GM18511 (cell line): ENCODE results near the gene COPB2.

Source experiments
- ATAC-seq: cut with Tn5 transposase; IDR thresholded peaks from one replicate; pipeline ENCODE4 v1.9.1; 2021; ENCODE audit warnings: mild to moderate bottlenecking, moderate library complexity; ENCODE audit not compliant: unreplicated experiment

Gene COPB2

DNA sequence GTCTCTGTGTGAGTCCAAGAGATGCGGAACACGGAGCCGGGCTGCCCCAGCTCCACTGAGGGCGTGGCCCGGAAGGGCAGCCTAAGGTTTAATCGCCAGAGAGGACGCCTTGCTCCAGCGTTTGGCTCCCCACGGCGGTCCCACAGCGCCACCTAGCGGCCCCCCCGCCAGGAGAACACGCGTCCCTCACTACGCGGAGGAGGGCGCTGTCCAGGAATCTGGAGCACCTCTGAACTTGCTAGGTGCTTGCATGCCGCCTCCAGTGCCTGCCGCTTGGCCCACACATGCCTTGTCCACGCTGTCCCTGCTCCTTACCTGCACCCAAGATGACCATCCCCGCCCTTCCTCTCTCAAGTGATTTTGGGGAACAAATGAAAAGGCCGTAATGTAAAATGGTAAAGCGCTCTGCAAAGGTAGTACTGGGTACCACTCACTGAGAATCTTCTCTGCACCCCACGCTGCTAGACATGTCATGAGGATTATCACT is 60.0 kb downstream of the COPB2 start:
- peak; percentile 98 for ATAC-seq

DNA sequence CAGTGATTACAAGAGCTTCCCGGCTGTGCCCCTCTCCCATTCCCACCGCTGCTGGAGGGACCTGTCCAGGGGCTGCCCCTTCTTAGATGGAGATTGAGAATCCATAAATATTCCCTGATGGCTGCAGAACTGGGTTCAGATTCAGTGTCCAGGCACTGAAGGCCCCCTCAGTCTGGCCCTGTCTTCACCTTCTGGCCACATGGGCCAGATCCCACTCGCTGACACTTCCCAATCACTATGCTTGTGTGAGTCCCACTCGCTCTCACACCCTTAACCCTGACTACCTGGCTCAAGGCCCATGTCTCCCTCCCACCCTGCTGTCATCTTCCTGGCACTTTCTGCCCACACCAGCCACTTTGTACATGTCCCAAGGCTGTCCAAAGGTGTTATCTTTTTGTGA is 61.1 kb downstream of the COPB2 start:
- ATAC-seq, result no peak

DNA sequence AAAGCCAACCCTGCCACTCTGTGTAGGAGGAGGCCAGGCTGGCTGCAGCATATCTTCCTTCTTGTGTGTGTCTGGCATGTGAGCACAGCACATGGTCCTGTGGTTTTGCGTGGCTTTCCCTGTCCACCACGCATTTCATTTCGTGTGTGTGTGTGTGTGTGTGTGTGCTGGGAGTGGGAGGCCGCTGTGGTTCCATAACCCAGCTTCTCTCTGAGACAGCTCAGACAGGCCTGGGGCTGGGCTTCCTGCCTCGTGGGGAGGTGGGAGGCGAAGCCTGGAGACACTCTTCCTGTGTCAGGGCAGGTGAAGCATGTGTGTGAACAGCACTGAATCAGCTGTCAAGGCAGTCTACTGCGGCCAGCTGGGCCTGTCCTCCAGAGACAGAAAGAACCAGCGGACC is 61.6 kb downstream of the COPB2 start:
- no peak for ATAC-seq

DNA sequence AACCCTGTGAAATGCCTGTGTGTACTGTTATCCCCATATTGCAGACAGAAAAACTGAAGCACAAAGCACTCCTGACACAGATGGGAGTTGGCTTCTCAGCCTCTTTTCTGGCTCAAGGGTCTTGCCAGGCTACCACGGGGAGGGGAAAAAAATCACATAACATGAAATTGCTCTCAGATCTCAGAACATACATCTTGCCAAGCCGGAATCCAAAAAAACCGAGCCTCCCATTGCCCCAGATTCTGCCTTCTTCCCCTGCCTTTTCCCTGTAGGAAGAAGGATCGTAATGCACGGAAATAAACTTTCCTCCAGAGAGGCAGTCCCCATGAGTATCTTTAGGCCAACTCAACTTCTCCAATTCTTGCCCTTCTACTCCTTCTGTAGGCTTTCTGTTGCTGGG is 62.2 kb downstream of the COPB2 start:
- no peak for ATAC-seq

DNA sequence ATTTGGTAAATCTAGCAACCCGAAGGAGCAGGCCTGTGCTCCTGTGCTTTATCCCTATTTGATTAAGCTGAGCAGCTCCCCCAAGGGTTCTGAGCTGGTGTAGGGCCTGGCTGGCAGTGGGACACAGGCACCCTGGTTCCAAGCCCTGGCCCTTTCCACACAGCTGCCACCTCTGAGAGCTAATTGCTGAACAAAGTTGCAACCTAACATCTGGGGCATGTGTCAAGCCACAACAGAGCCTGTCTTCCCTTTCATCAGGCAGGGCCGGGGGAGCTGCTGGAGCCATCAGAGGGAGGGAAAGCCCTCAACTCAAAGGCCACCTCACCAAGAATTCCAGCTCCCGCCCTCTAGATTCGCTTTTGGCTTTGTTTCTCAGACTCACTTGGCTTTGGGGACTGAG is 62.7 kb downstream of the COPB2 start:
- no peak for ATAC-seq

DNA sequence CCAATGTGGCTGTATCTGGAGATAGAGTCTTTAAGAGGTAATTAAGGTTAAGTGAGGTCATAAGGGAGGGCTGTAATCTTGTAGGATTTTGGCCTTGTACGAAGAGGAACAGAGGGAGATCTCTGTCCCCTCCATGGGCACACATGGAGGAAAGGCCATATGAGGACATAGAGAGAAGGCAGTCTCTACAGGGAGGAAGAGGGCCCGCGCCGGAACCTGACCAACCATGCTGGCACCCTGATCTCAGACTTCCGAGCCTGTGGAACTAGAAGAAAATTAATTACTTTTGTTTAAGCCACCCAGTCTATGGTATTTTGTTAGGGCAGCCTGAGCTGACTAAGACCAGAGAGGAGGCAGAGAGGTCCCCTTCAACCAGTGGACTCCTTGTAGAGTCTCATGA is 63.3 kb downstream of the COPB2 start:
- ATAC-seq, result no peak

DNA sequence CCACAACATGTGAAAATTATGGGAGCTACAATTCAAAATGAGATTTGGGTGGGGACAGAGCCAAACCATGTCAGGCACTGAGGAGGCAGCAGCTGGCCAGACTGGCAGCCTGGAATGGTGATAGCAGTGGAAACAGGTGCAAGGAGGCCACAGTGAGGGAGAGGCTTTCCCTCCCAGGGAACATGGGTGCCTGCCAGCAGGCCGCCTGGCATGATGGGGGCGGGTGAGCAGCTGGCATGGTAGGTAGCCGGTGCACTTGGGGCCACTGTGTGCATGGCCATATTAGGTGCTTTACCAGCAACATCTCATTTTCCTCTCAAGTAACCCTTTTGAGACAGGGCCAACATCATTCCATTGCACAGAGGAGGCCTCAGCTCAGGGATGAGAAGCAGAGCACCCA is 63.9 kb downstream of the COPB2 start:
- ATAC-seq, result no peak

DNA sequence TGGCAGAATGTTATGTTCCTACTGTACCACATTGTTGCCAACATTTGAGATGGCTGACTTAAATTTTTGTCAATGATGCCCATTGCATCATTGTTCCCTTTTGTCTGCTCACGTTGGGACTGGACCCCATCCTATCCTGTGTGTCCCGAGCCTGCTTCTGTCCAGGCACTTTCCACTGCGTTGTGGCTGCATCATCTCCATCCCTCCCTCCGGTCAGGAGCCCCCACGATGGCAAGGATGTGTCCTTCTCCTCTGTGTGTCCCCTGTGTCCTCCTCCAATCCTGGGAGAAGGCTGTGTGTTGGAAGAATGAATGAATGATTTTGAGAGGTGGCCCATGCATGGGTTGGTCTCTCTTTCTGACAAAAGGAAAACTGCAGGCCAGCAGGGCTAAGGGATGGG is 65.0 kb downstream of the COPB2 start:
- no peak for ATAC-seq

DNA sequence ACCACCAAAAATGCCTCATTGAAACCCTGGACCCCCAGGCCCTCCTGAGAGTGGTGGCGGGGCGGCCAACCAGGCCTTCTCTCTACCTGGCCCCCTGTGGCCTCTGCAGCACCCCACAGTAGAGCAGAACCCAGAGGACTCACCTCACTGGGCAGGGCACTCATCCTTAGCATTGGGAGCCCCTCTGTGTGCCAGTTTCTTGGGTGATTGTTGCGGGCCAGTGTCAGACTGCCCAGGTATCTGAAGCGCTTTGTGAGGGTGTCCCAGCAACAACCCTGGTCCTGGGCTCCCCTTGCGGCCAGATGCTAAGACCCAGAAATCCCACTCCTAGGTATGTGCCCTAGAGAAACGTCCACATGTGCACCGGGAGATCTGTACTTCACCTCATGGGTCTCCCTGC is 66.3 kb downstream of the COPB2 start:
- ATAC-seq, result no peak

DNA sequence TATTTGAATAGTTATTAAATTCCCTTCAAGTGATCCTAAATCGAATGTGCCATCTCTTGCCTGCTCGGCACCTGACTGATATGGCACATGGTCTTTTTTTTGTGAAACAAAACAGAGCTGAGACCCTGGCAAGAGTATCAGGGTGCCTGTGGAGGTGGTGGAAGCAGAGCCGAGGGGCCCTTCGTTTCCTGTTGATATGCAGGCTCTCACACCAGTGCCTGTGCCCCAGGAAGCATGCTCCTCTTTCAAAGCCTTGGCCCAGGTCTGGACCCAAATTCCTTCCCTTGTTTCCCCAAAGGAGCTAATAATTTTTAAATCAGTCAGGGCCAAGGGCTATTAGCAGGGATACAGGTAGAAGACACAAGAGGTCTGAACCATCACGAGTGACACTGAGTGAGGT is 67.1 kb downstream of the COPB2 start:
- ATAC-seq, result no peak

DNA sequence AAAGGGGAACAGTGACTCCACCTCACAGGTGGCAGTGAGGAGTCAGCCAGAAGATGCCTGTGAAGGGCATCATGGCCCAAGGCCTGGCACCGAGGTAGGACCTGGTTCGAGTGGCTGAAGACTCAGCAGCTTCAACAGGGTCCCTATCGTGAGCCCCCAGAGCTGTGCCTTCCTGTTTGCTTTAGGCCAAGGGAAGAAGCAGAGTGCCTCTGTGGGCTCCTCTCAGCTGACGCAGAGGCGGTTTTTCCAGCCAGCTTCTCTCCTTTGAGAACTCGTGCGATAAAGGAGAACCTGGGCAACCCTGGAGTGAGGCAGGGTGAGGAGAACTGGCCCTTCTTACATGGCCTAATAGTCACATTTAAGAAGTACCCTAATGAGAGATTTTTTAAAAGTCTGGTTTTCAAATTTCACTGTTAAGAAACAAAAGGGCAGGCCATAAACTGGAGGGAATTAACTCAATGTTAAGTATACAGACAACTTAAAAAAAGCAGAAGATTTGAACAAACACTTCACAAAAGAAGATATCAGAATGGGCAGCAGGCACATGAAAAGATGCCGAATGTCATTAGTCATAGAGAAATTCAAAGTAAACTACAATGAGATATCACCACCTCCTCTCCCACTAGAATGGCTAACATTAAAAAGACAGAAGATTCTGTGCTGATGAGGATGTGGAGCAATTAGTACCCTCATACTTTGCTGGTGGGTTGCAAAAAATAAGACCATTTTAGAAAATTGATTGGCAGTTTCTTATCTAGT is 68.7 kb downstream of the COPB2 start:
- no peak for ATAC-seq

DNA sequence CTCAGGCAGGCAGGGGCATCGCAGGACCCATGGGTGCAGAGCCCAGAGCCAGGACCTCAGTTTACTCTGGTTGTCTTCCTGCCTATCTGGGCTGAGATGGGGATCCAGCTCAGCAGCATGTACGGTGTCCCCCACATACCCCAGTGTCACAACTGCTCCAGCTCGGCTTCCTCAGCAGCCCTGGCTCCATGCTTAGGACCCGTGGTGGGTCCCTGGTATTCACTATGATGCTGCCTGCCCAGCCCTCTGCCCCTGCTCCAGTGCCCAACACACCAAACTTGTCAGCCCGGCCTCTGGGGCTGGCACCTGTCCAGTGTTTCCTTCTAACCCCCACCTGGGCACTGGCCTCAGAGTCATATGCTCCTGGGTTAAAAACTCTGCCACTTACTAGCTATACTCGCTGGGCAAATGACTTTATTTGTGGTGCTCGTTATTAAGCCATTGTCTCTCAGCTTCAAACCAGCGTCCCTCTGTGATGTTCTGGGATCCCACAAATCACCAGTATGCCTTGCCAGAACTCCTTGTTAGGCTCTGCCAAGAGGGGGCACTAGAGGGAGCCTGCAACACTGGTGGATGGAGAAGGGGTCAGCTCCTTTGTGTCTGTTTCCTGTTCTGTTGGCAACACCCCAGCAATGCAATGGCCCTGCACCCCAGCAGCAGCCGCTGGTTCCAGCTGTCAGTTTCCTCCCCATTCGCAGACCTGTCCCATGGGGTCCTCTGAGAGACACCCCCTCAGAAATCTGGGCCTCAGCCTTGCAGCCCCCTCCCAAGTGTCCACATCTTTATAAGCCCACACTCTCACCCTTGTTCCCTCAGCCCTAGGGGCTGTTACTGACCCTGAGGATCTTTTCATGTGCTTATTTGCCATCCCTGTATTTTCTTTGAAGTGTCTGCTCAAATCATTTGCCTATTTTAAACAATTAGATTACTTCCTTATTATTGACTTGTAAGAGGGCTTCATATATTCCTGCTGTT is 69.7 kb downstream of the COPB2 start:
- ATAC-seq, result no peak

DNA sequence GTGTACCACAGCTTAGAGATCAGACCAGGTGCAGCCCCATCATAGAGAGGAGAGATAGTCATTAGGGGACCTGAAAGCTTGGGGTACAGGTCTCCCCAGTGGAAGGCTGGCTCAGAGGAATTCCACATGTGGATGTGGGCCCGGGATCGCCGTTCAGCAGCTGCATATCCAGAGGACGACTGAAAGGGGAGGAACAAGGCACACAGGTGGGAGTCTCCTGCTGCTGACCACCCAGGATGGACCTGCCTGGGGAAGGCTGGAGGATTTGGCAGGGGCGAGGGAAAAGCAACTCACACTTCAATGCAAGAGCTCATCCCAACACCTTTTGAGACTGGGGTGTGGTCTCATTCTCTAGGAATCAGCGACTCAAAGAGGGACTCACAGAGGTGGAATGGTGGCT is 70.6 kb downstream of the COPB2 start:
- no peak for ATAC-seq

DNA sequence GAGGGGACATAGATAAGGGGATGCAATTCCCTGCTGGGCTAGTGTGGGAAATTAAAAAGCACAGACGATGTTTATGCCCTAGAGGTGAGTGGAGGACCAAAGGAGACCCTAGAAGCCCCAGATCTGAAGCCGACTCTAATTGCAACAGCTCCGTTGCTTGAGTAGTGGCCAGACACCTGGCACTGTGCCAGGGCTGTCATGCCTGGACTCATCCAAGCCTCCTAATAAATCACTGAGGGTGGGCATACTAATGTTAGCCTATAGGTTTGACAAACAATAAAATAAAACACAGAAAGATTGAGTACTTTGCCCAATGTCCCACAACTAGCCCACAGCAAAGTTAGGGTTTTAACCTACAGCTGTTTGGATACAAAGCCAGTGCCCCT is 71.0 kb downstream of the COPB2 start:
- no peak for ATAC-seq

DNA sequence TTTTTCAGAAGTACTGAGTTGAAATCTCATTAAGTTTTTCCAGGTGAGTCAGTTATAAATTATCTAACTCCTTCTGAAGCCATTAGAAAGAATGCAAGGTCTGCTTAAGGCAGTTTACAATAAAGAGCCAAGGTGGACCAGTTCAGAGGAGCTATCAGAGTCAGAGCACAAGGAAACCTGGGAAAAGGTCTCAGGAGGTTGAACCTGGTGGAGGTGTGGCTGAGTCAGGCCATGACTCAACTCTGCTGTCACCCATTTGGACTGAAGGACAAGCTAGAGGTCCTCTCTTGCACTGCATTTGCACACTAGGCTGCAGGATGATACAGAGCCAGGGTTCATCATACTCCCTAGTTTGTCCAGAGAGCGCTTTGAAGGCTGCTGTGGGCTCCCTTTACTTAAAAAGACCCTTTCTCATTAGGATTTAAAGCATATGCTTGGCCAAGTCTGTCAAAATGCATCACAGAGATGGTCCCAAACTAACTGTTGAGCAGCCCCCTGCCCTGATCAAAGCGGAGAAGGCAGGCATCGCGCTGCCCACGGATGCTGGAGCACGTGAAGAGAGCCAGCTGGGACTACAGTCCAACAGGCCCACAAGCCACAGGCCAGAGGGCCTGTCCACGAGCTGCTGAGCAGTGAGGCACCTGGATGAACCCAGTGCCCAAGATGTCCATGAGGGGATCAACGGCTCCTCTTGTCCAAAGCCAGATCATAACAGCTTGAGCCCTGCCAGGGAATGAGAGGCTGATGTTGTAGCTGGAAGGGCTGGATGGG is 71.6 kb downstream of the COPB2 start:
- no peak for ATAC-seq

DNA sequence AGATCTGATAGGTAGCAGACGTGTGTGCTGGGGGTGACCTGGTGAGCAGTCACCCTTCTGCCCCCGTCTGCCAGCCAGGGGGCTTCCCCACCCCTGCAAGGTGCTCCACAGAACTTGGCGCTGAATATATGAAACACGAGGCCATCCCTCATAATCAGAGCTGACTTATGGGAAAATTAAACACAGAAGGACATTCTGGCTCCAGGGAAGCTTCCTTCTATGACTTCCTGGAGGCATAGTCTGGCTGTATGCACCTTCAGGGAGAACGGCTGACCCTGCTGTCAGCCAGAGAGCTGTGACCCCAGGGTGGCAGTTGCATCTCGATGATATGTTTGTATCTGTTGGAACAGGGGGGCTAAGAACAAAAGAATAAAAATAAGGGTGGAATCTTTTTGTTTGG is 72.2 kb downstream of the COPB2 start:
- ATAC-seq, result no peak

DNA sequence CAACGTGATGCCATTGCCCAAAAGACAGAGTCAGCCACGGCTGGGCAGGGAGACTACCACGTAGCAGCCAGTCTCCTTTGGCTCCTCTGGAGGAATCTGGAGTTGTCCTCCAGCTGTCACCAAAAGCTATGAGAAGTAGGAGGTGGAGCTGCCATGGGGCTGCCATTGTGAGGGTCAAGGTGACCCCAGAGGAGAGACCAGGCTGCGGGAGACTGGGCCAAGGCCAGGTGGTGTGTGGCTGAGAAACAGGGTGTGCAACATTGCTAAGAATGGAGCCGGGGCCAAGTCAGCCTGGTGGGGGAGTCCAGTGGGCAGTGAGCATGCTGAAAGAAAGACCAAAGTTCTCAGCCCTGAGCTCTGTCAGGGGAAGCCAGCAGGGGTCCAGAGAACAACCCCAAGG is 75.5 kb downstream of the COPB2 start:
- no peak for ATAC-seq

DNA sequence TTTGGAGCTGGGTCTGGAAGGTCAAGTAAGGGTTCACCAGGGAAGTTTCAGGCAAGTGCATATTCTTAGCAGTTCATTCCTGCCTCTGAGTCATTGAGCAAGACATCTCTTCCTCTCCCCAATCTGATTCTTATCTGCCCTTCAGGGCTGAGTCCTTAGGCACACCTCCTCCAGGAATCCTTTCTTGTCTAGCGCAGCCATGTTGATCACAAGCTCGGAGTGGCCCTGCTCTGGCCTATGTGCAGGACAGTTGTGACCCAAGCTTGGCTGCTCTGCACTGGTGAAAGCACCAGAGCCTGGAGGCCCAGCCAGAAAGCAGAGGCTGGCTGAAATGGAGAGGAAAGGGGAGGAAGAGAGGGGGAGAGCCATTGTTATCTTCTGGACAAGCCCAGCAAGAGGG is 76.5 kb downstream of the COPB2 start:
- ATAC-seq, result no peak

DNA sequence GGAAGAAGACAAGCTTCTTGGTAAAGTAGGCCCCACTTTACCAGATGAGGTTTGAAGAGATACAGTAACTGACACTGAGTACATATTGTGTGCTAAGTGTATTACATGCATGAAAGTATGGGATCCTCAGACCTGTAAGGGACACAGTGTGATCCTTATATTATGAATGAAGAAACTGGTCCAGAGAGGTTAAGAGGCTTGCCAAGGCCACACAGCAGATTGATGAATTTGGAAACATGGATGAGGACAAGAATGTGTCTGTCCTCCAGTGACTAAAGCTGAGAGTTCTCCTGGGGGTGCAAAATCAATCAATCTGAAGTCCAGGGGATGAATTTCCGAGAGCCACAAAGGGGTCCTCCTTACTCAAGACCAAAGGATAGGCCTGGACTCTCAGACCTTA is 77.0 kb downstream of the COPB2 start:
- ATAC-seq, result no peak

DNA sequence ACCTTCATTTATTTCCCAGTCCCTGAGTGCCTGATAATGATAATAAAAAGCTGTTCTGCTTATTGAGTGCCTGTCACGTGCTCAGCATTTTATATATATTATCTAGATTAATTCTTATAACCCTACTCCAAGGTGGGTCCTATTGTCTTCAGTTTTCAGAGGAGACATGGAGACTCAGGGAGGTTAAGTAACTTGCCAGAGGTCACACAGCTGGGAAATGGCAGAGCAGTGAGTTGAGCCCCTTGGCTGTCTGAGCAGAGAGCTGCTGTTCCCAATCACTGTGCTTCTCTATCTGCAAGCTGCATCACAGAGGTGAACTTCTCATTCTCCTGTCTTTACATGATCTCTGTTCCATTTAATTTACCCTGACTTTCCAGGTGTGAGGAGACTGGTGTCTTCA is 77.9 kb downstream of the COPB2 start:
- ATAC-seq, result no peak

DNA sequence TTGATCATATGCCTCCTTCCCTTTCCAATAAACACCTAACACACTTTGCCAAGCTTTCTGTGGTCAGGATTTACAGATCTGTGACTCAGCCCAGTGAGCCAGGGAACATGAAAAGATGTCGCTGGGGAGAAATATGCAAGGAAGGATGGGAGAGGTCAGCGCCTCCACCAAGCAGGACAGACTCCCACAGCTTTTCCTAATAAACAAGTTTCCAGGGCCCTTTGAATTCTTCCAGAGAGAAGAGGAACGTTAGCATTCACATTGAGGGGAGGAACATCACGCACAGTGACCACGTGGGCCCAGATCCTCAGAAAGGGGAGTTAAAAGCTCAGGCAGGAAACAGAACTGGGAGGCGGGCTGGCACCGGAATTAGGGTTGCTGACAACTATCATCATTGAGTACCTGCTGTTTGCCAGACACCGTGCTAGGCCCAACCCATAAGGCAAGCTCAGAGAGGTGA is 78.9 kb downstream of the COPB2 start:
- no peak for ATAC-seq
